Keratinocyte (primary cell): ENCODE measurements around the gene CLSTN2. TPM values are rescaled to one million over a fixed set of nuclear protein-coding genes. Genes with fewer than 3 reads are reported as not detected.

Source experiments
- DNase-seq: peaks from one replicate; pipeline ENCODE4 v3.0.0-alpha.2; 2011; ENCODE audit warnings: low read depth, missing footprints, low spot score
- FAIRE-seq: peaks from 2 replicates; lab custom pipeline; 2011; peaks lifted over from hg19 to GRCh38; lab: Jason Lieb, UNC
- H2AFZ ChIP-seq: 2 replicates; pipeline ENCODE4 v1.6.0; 2012; ENCODE audit warnings: low read length, control low read depth, inconsistent platforms; ENCODE audit not compliant: control insufficient read depth
- H3K27ac ChIP-seq: 2 replicates; pipeline ENCODE4 v1.5.1; 2011; ENCODE audit warnings: low read length; ENCODE audit not compliant: control insufficient read depth, insufficient read depth
- H3K27me3 ChIP-seq: 3 replicates; pipeline ENCODE4 v1.6.0; 2011; ENCODE audit warnings: low read length; ENCODE audit not compliant: control insufficient read depth, insufficient read depth; ENCODE audit errors: extremely low read depth
- H3K36me3 ChIP-seq, 2 experiments: 2 replicates in 1 of 2; 3 replicates in 1 of 2; pipeline ENCODE4 v1.5.1; 2011; ENCODE audit warnings: low read length in 2 of 2, mild to moderate bottlenecking in 1 of 2; ENCODE audit not compliant: control insufficient read depth in 2 of 2, insufficient read depth in 2 of 2; ENCODE audit errors: extremely low read depth in 1 of 2
- H3K4me1 ChIP-seq: 3 replicates; pipeline ENCODE4 v1.5.1; 2011; ENCODE audit warnings: low read length; ENCODE audit not compliant: control insufficient read depth, insufficient read depth; ENCODE audit errors: extremely low read depth
- H3K4me2 ChIP-seq: 3 replicates; pipeline ENCODE4 v1.6.0; 2011; ENCODE audit warnings: low read depth, low read length; ENCODE audit not compliant: control insufficient read depth, insufficient read depth; ENCODE audit errors: extremely low read depth
- H3K4me3 ChIP-seq, 3 experiments: fragments of 200-600 bp in 1 of 3; sonication (generic) in 1 of 3; 2 replicates in 2 of 3; 3 replicates in 1 of 3; pipeline ENCODE4 v1.5.1; 2011 to 2016; ENCODE audit warnings: low read length in 3 of 3, mild to moderate bottlenecking in 3 of 3, control low read depth in 2 of 3, inconsistent platforms in 1 of 3, low read depth in 1 of 3, mixed read lengths in 1 of 3, mixed run types in 1 of 3, moderate library complexity in 1 of 3; ENCODE audit not compliant: control insufficient read depth in 2 of 3, insufficient read depth in 2 of 3; ENCODE audit errors: extremely low read depth in 1 of 3
- H3K79me2 ChIP-seq: 2 replicates; pipeline ENCODE4 v1.6.0; 2012; ENCODE audit warnings: low read length; ENCODE audit not compliant: control insufficient read depth, insufficient read depth
- H3K9ac ChIP-seq: 3 replicates; pipeline ENCODE4 v1.6.0; 2011; ENCODE audit warnings: low read length; ENCODE audit not compliant: control insufficient read depth, insufficient read depth; ENCODE audit errors: extremely low read depth
- H3K9me1 ChIP-seq: 3 replicates; pipeline ENCODE4 v1.6.0; 2011; ENCODE audit warnings: low read length; ENCODE audit not compliant: control insufficient read depth, insufficient read depth; ENCODE audit errors: extremely low read depth
- H3K9me3 ChIP-seq: 2 replicates; pipeline ENCODE4 v1.5.1; 2012; ENCODE audit warnings: low read depth, low read length; ENCODE audit not compliant: control insufficient read depth
- H4K20me1 ChIP-seq: 3 replicates; pipeline ENCODE4 v1.6.0; 2011; ENCODE audit warnings: low read length; ENCODE audit not compliant: control insufficient read depth, insufficient read depth; ENCODE audit errors: extremely low read depth
- EZH2 ChIP-seq: IDR thresholded peaks from one replicate; pipeline ENCODE4 v1.6.1; 2012; ENCODE audit warnings: inconsistent platforms, mild to moderate bottlenecking, low read length, moderate library complexity
- dilution Hi-C: fragments of 300-500 bp; cut with MboI; formaldehyde crosslinking; loops from one replicate; pipeline ENCODE4 v1.7.0; 2020; ENCODE audit warnings: low sequenced_read_pairs; ENCODE audit not compliant: extremely low pct_ligation_motif_present
- polyA plus RNA-seq, 5 experiments: library from polyadenylated mRNA; depleted of rRNA in 3 of 5; stranded (reverse) in 3 of 5; stranded (forward) in 1 of 5; unstranded in 1 of 5; fragments of >200 nt; gene quantifications; 1 replicate in 1 of 5; 2 replicates in 3 of 5; 3 replicates in 1 of 5; pipeline versions ENCODE4 v1.2.1 to v1.2.3, GENCODE V29; 2011 to 2012; ENCODE audit warnings: missing spikeins in 2 of 5, low read depth in 1 of 5, low replicate concordance in 1 of 5
- TF ChIP-seq, protein P1 (sequence below), 3 experiments: IDR thresholded peaks in 1 of 3; conservative IDR thresholded peaks in 1 of 3; optimal IDR thresholded peaks in 1 of 3; 2 replicates in 2 of 3; 3 replicates in 1 of 3; pipeline versions ENCODE3 to v1.5.1; 2011; ENCODE audit warnings: low read length in 3 of 3, mild to moderate bottlenecking in 3 of 3, moderate library complexity in 2 of 3, control low read depth in 1 of 3, inconsistent platforms in 1 of 3; ENCODE audit not compliant: insufficient read depth in 2 of 3; ENCODE audit errors: extremely low read depth in 1 of 3

The CLSTN2 gene
- polyA plus RNA-seq, 1 donor (not counting 4 experiments of a cell fraction or from before 2014, with no cell fraction given) = 0.09 TPM

GRCh38 chr3:140463355-140463754 lies 528.4 kb downstream of the CLSTN2 start:
- no peaks in the 10 kb centered on the region for H4K20me1 ChIP-seq
- H3K4me3 ChIP-seq = no peak overlapping the region
- H3K79me2 ChIP-seq = no peaks in the 10 kb centered on the region
- H3K27me3 ChIP-seq = no peaks in the 10 kb centered on the region
- H3K4me1 ChIP-seq = no peaks in the 10 kb centered on the region
- TF ChIP-seq, protein P1, sequence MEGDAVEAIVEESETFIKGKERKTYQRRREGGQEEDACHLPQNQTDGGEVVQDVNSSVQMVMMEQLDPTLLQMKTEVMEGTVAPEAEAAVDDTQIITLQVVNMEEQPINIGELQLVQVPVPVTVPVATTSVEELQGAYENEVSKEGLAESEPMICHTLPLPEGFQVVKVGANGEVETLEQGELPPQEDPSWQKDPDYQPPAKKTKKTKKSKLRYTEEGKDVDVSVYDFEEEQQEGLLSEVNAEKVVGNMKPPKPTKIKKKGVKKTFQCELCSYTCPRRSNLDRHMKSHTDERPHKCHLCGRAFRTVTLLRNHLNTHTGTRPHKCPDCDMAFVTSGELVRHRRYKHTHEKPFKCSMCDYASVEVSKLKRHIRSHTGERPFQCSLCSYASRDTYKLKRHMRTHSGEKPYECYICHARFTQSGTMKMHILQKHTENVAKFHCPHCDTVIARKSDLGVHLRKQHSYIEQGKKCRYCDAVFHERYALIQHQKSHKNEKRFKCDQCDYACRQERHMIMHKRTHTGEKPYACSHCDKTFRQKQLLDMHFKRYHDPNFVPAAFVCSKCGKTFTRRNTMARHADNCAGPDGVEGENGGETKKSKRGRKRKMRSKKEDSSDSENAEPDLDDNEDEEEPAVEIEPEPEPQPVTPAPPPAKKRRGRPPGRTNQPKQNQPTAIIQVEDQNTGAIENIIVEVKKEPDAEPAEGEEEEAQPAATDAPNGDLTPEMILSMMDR (optimal IDR thresholded peaks at IDR 0.05 in 1 of 3, IDR thresholded peaks at IDR 0.05 in 1 of 3, conservative IDR thresholded peaks at IDR 0.05 in 1 of 3; ENCODE audit: extremely low read depth in 1 of 3, insufficient read depth in 2 of 3, low read length in 3 of 3) = no peak
- TF ChIP-seq EZH2 = no peak
- FAIRE-seq = no peak
- dilution Hi-C loops = no loop called here
- no peaks in the 10 kb centered on the region for H3K36me3 ChIP-seq
- no peak for DNase-seq
- H3K9me1 ChIP-seq = no peaks in the 10 kb centered on the region
- H3K4me2 ChIP-seq = no peak overlapping the region
- no peaks in the 10 kb centered on the region for H3K9me3 ChIP-seq
- H3K9ac ChIP-seq = no peak overlapping the region
- H2AFZ ChIP-seq = no peak overlapping the region
- H3K27ac ChIP-seq = no peak overlapping the region

- Histone ChIP-seq H2AFZ (no peak overlapping the region), H3K9me1 (no peaks in the 10 kb centered on the region), H3K27ac (no peak overlapping the region), H3K36me3 (no peaks in the 10 kb centered on the region), H3K27me3 (no peaks in the 10 kb centered on the region), H3K4me3 (no peak overlapping the region), H3K79me2 (no peaks in the 10 kb centered on the region), H4K20me1 (no peaks in the 10 kb centered on the region), H3K9ac (no peak overlapping the region), H3K9me3 (no peaks in the 10 kb centered on the region), H3K4me1 (no peaks in the 10 kb centered on the region), H3K4me2 (no peak overlapping the region)
- FAIRE-seq = no peak
- TF ChIP-seq, protein P1 (optimal IDR thresholded peaks at IDR 0.05 in 1 of 3, IDR thresholded peaks at IDR 0.05 in 1 of 3, conservative IDR thresholded peaks at IDR 0.05 in 1 of 3; ENCODE audit: extremely low read depth in 1 of 3, insufficient read depth in 2 of 3, low read length in 3 of 3) = no peak
- no peak for TF ChIP-seq EZH2
- dilution Hi-C loops = no loop called here
- no peak for DNase-seq
Measured at GRCh38 chr3:140465988-140466387, 531.0 kb downstream of the CLSTN2 start.
